Brain microvascular endothelial cell (primary cell): ENCODE measurements around the gene TFEC.
"Not testable (repeated sequence)": the region's sequence is repeated elsewhere in the genome, so short reads cannot be mapped to it uniquely, and the experiment has no call there.

Experiments
- DNase-seq: peaks from one replicate; pipeline ENCODE4 v3.0.0-alpha.2; 2020
- H3K27ac ChIP-seq: fragments of 250-450 bp; sonication (Bioruptor Pico); 2 replicates; pipeline ENCODE4 v1.5.1; 2020; ENCODE audit warnings: mild to moderate bottlenecking, moderate library complexity
- H3K27me3 ChIP-seq: fragments of 250-450 bp; sonication (Bioruptor Pico); replicated peaks from 2 replicates; pipeline ENCODE4 v1.5.1; 2020; ENCODE audit warnings: mild to moderate bottlenecking
- H3K36me3 ChIP-seq: fragments of 250-450 bp; sonication (Bioruptor Pico); replicated peaks from 2 replicates; pipeline ENCODE4 v1.5.1; 2020; ENCODE audit warnings: mild to moderate bottlenecking
- H3K4me3 ChIP-seq: 2 replicates; pipeline ENCODE4 v1.5.1; 2011; ENCODE audit warnings: low read depth, mild to moderate bottlenecking, control low read depth, low read length, moderate library complexity
- in situ Hi-C: cut with HindIII; loops from 2 replicates; pipeline ENCODE4 v1.10.0; 2017; ENCODE audit warnings: low sequenced_read_pairs, low pct_ligation_motif_present
- TF ChIP-seq, protein P1 (sequence below): IDR thresholded peaks from 2 replicates; pipeline ENCODE4 v1.5.1; 2011; ENCODE audit warnings: low read depth, mild to moderate bottlenecking, moderate library complexity, low read length, control low read depth, inconsistent platforms; ENCODE audit errors: missing control alignments

TFEC gene

DNA sequence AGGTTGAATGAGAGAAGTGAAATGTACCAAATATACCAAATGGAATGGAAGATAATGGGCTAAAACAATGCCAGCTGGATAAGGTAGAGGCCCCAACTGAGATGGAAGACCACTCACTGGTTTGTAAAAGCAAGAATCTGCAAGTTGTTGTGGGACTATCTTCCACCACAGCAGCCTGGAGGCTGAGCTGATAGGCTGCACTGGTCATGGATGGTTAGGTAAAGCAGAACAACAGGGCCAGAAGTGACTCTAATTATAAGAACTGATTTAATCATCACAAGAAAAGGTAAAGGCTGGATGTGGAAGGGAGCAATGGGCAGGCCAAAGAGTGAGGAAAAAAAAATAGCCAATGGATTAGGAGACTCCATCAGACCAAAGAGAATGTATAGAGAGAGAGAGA lies 11.8 kb downstream of the TFEC start:
- in situ Hi-C loops, result no loop called here
- Histone ChIP-seq H3K27ac (no peak overlapping the region), H3K36me3 (no peaks in the 10 kb centered on the region), H3K4me3 (no peak overlapping the region), H3K27me3 (no peaks in the 10 kb centered on the region)
- TF ChIP-seq, protein P1, sequence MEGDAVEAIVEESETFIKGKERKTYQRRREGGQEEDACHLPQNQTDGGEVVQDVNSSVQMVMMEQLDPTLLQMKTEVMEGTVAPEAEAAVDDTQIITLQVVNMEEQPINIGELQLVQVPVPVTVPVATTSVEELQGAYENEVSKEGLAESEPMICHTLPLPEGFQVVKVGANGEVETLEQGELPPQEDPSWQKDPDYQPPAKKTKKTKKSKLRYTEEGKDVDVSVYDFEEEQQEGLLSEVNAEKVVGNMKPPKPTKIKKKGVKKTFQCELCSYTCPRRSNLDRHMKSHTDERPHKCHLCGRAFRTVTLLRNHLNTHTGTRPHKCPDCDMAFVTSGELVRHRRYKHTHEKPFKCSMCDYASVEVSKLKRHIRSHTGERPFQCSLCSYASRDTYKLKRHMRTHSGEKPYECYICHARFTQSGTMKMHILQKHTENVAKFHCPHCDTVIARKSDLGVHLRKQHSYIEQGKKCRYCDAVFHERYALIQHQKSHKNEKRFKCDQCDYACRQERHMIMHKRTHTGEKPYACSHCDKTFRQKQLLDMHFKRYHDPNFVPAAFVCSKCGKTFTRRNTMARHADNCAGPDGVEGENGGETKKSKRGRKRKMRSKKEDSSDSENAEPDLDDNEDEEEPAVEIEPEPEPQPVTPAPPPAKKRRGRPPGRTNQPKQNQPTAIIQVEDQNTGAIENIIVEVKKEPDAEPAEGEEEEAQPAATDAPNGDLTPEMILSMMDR, result no peak
- no peak for DNase-seq

GRCh38 chr7:116013675-116014074 lies 16.9 kb downstream of the TFEC start:
- in situ Hi-C loops, result no loop called here
- H3K36me3 ChIP-seq, result no peaks in the 10 kb centered on the region
- no peak for DNase-seq
- H3K27ac ChIP-seq, result no peak overlapping the region
- TF ChIP-seq, protein P1, result no peak
- no peaks in the 10 kb centered on the region for H3K27me3 ChIP-seq
- H3K4me3 ChIP-seq, result no peak overlapping the region

DNA sequence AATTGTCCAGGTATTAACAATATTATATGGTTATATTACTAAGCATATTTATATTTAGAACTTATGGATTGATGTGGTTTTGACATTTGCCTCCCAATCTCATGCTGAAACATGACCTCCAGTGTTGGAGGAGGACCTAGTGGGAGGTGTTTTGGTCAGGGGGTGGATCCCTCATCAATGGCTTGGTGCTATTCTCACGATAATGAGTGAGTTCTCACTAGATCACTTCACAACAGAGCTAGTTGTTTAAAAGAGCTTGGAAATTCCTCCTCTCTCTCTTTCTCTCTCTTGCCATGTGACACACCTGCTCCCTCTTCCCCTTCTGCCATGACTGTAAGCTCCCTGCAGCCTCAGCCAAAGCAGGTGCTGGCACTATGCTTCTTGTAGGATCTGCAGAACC lies 19.0 kb downstream of the TFEC start:
- no peak for DNase-seq
- H3K4me3 ChIP-seq, result no peak overlapping the region
- no peaks in the 10 kb centered on the region for H3K36me3 ChIP-seq
- H3K27ac ChIP-seq, result no peak overlapping the region
- in situ Hi-C loops, result no loop called here
- H3K27me3 ChIP-seq, result no peaks in the 10 kb centered on the region
- TF ChIP-seq, protein P1, result no peak

DNA sequence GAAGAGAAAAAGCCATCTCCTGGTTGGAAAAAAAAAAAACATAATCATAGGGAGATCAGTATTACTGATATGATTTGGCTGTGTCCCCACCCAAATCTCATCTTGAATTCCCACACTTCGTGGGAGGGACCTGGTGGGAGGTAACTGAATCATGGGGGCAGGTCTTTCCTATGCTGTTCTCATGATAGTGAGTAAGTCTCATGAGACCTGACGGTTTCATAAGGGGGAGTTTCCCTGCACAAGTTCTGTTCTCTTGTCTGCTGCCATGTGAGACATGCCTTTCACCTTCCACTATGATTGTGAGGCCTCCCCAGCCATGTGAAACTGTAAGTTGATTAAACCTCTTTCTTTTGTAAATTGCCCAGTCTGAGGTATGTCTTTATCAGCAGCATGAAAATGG lies 25.8 kb downstream of the TFEC start:
- H3K27me3 ChIP-seq, in situ Hi-C loops, H3K36me3 ChIP-seq, DNase-seq, H3K27ac ChIP-seq, H3K4me3 ChIP-seq: not testable (repeated sequence)

GRCh38 chr7:115997221-115997620 lies 33.3 kb downstream of the TFEC start:
- Histone ChIP-seq H3K4me3 (no peak overlapping the region), H3K27ac (no peak overlapping the region), H3K36me3 (no peaks in the 10 kb centered on the region), H3K27me3 (no peaks in the 10 kb centered on the region)
- no peak for DNase-seq
- in situ Hi-C loops, result no loop called here
- TF ChIP-seq, protein P1, result no peak

DNA sequence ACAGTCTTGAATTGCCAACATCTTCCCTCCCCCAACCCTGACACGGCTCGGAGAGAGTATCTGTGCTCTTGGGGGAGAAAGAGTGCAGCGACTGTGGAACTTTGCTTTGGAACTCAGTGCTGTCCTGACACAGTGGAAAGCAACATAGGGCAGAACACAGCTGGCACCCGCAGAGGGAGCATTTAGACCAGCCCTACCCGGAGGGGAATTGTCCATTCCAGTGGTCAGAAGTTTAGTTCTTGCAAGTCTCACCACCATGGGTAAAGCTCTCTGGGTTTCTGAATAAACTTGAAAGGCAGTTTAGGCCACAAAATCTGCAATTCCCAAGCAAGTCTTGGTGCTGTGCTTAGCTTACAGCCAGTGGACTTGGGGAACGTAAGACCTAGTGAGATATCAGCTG lies 34.9 kb downstream of the TFEC start:
- TF ChIP-seq, protein P1, result no peak
- Histone ChIP-seq H3K27ac (no peak overlapping the region), H3K27me3 (no peaks in the 10 kb centered on the region), H3K4me3 (no peak overlapping the region), H3K36me3 (no peaks in the 10 kb centered on the region)
- in situ Hi-C loops, result no loop called here
- no peak for DNase-seq
